ENCODE measurements around the gene ACTC1.

GRCh38 chr15:34804113-34804512 lies 8.8 kb upstream of the ACTC1 start:
- TF ChIP-seq CTCF (IDR thresholded peaks at IDR 0.05) = no peak
- TF ChIP-seq ZFX (IDR thresholded peaks at IDR 0.05; ENCODE audit: borderline replicate concordance) = no peak
